H9 (cell line): ENCODE data around the gene DIS3L2. TPM values are rescaled to one million over a fixed set of nuclear protein-coding genes. Genes with fewer than 3 reads are reported as not detected.
A peak's percentile ranks its signal among the peaks of the same experiment; 100 is the strongest.

Source experiments
- DNase-seq: peaks from one replicate; pipeline ENCODE4 v3.0.0-alpha.2; 2017
- H2AFZ ChIP-seq: one replicate; pipeline ENCODE4 v1.6.1; 2013; ENCODE audit warnings: mild to moderate bottlenecking, low read length, control low read depth, moderate library complexity
- H2AK5ac ChIP-seq: 2 replicates; pipeline ENCODE4 v1.6.1; 2013; ENCODE audit warnings: low read length, control low read depth, mixed read lengths; ENCODE audit not compliant: insufficient read length
- H2BK120ac ChIP-seq: one replicate; pipeline ENCODE4 v1.6.1; 2013; ENCODE audit warnings: low read depth, mild to moderate bottlenecking, low read length, control low read depth, inconsistent platforms; ENCODE audit not compliant: poor library complexity, severe bottlenecking
- H2BK12ac ChIP-seq: 2 replicates; pipeline ENCODE4 v1.6.1; 2013; ENCODE audit warnings: low read length, control low read depth, mixed read lengths, low read depth; ENCODE audit not compliant: insufficient read length
- H2BK15ac ChIP-seq: 2 replicates; pipeline ENCODE4 v1.6.1; 2013; ENCODE audit warnings: low read depth, low read length, control low read depth
- H2BK20ac ChIP-seq: one replicate; pipeline ENCODE4 v1.6.1; 2013; ENCODE audit warnings: low read depth, mild to moderate bottlenecking, low read length, control low read depth, inconsistent platforms; ENCODE audit not compliant: poor library complexity, severe bottlenecking
- H2BK5ac ChIP-seq: 2 replicates; pipeline ENCODE4 v1.6.1; 2013; ENCODE audit warnings: low read length, control low read depth, mixed read lengths; ENCODE audit not compliant: insufficient read length
- H3K14ac ChIP-seq: 2 replicates; pipeline ENCODE4 v1.6.1; 2013; ENCODE audit warnings: low read length, control low read depth; ENCODE audit not compliant: insufficient read depth
- H3K18ac ChIP-seq: 2 replicates; pipeline ENCODE4 v1.6.1; 2013; ENCODE audit warnings: low read depth, mild to moderate bottlenecking, mixed read lengths, low read length, control low read depth; ENCODE audit not compliant: insufficient read length
- H3K23ac ChIP-seq: 2 replicates; pipeline ENCODE4 v1.6.1; 2013; ENCODE audit warnings: low read length, control low read depth, mixed read lengths, low read depth; ENCODE audit not compliant: insufficient read length
- H3K23me2 ChIP-seq: 2 replicates; pipeline ENCODE4 v1.6.1; 2013; ENCODE audit warnings: low read depth, mild to moderate bottlenecking, mixed read lengths, low read length, control low read depth; ENCODE audit not compliant: insufficient read length, poor library complexity, severe bottlenecking
- H3K27ac ChIP-seq: 2 replicates; pipeline ENCODE4 v1.5.1; 2013; ENCODE audit warnings: low read length, control low read depth, mixed read lengths, low read depth; ENCODE audit not compliant: insufficient read length
- H3K27me3 ChIP-seq: 2 replicates; pipeline ENCODE4 v1.6.1; 2013; ENCODE audit warnings: low read length, control low read depth, inconsistent platforms; ENCODE audit not compliant: insufficient read depth
- H3K4ac ChIP-seq: 2 replicates; pipeline ENCODE4 v1.6.1; 2013; ENCODE audit warnings: low read depth, mild to moderate bottlenecking, control low read depth, inconsistent platforms, low read length, moderate library complexity
- H3K4me1 ChIP-seq: 2 replicates; pipeline ENCODE4 v1.6.1; 2013; ENCODE audit warnings: low read length, control low read depth, inconsistent platforms; ENCODE audit not compliant: insufficient read depth
- H3K4me2 ChIP-seq: 2 replicates; pipeline ENCODE4 v1.6.1; 2013; ENCODE audit warnings: low read length, control low read depth, mixed read lengths; ENCODE audit not compliant: insufficient read length, insufficient read depth
- H3K56ac ChIP-seq: 2 replicates; pipeline ENCODE4 v1.6.1; 2013; ENCODE audit warnings: low read depth, mild to moderate bottlenecking, mixed read lengths, low read length, control low read depth; ENCODE audit not compliant: insufficient read length
- H3K79me1 ChIP-seq: 2 replicates; pipeline ENCODE4 v1.6.1; 2013; ENCODE audit warnings: low read depth, mild to moderate bottlenecking, moderate library complexity, low read length, control low read depth, inconsistent platforms; ENCODE audit not compliant: insufficient read depth, poor library complexity, severe bottlenecking
- H3K79me2 ChIP-seq: 2 replicates; pipeline ENCODE4 v1.6.1; 2013; ENCODE audit warnings: low read length, control low read depth, inconsistent platforms; ENCODE audit not compliant: insufficient read depth
- H3K9ac ChIP-seq: 2 replicates; pipeline ENCODE4 v1.6.1; 2013; ENCODE audit warnings: low read length, control low read depth, mixed read lengths; ENCODE audit not compliant: insufficient read length; ENCODE audit errors: extremely low read depth
- H3K9me3 ChIP-seq: one replicate; pipeline ENCODE4 v1.6.1; 2013; ENCODE audit warnings: low read depth, low read length, inconsistent platforms; ENCODE audit not compliant: control insufficient read depth
- H3T11ph ChIP-seq: one replicate; pipeline ENCODE4 v1.6.1; 2013; ENCODE audit warnings: mild to moderate bottlenecking, low read length, control low read depth, inconsistent platforms
- H4K20me1 ChIP-seq: one replicate; pipeline ENCODE4 v1.6.1; 2013; ENCODE audit not compliant: control insufficient read depth, insufficient read length, insufficient read depth
- H4K5ac ChIP-seq: 2 replicates; pipeline ENCODE4 v1.6.1; 2013; ENCODE audit warnings: low read depth, mild to moderate bottlenecking, mixed read lengths, low read length, control low read depth; ENCODE audit not compliant: insufficient read length
- H4K8ac ChIP-seq: replicated peaks from 2 replicates; pipeline ENCODE4 v1.6.1; 2013; ENCODE audit warnings: low read length, control low read depth, mixed read lengths, low read depth; ENCODE audit not compliant: insufficient read length
- H4K91ac ChIP-seq: 2 replicates; pipeline ENCODE4 v1.6.1; 2013; ENCODE audit warnings: low read depth, mild to moderate bottlenecking, moderate library complexity, mixed read lengths, low read length, control low read depth; ENCODE audit not compliant: insufficient read length
- H3K27ac Mint-ChIP-seq, 3 experiments: 2 replicates in 2 of 3; 3 replicates in 1 of 3; pipeline ENCODE4 v1.8.0; 2020 to 2021; ENCODE audit warnings: mixed read lengths in 3 of 3, mild to moderate bottlenecking in 1 of 3, moderate library complexity in 1 of 3
- H3K27me3 Mint-ChIP-seq: 2 replicates; pipeline ENCODE4 v1.8.0; 2021; ENCODE audit warnings: low read depth, mild to moderate bottlenecking, moderate library complexity, mixed read lengths
- H3K36me3 Mint-ChIP-seq, 3 experiments: 2 replicates in 2 of 3; 3 replicates in 1 of 3; pipeline ENCODE4 v1.8.0; 2020 to 2021; ENCODE audit warnings: low read depth in 3 of 3, mixed read lengths in 3 of 3; ENCODE audit not compliant: insufficient read depth in 1 of 3
- H3K4me1 Mint-ChIP-seq, 2 experiments: 2 replicates each; pipeline ENCODE4 v1.8.0; 2020; ENCODE audit warnings: mixed read lengths in 2 of 2
- H3K4me3 Mint-ChIP-seq, 2 experiments: 2 replicates in 1 of 2; 3 replicates in 1 of 2; pipeline ENCODE4 v1.8.0; 2020 to 2021; ENCODE audit warnings: mild to moderate bottlenecking in 2 of 2, mixed read lengths in 2 of 2, moderate library complexity in 1 of 2
- H3K9me3 Mint-ChIP-seq, 2 experiments: 2 replicates in 1 of 2; 3 replicates in 1 of 2; pipeline ENCODE4 v1.8.0; 2020; ENCODE audit warnings: mild to moderate bottlenecking in 2 of 2, mixed read lengths in 2 of 2, moderate library complexity in 1 of 2
- WGBS: extraction: QIAGEN DNeasy Blood & Tissue Kit; methylation state at CpG from one replicate; pipeline ENCODE4 v1.1.7; 2013; ENCODE audit warnings: missing lambda C conversion rate, low lambda C conversion rate, mixed read lengths; ENCODE audit not compliant: insufficient read length; ENCODE audit errors: extremely low coverage; 5-methylcytosine and 5-hydroxymethylcytosine counted together
- total RNA-seq: library from RNA; stranded (reverse); gene quantifications from 2 replicates; pipeline ENCODE4 v1.2.1, GENCODE V29; 2021
- TF ChIP-seq, protein P1 (sequence below): fragments of 200-600 bp; sonication (generic); conservative IDR thresholded peaks from 3 replicates; pipeline ENCODE4 v1.8.0; 2021; ENCODE audit warnings: antibody characterized with exemption, mild to moderate bottlenecking

DIS3L2 gene
- total RNA-seq, 1 experiment from 2014 or later, result 28.1 TPM

- no peaks in the 10 kb centered on the region for H3K9me3 Mint-ChIP-seq
- Histone ChIP-seq H3K27me3 (no peaks in the 10 kb centered on the region), H2AFZ (no peak overlapping the region), H2BK15ac (no peak overlapping the region), H4K20me1 (no peaks in the 10 kb centered on the region), H4K91ac (no peak overlapping the region), H3K4me2 (no peak overlapping the region), H3K9ac (no peak overlapping the region), H4K5ac (no peak overlapping the region), H2BK20ac (no peak overlapping the region), H3K4ac (no peak overlapping the region), H2BK120ac (no peak overlapping the region), H3K27ac (no peak overlapping the region), H3K23me2 (no peaks in the 10 kb centered on the region), H2BK5ac (no peak overlapping the region), H3K23ac (no peak overlapping the region), H3T11ph (no peak overlapping the region), H4K8ac (no peak overlapping the region), H3K4me1 (no peaks in the 10 kb centered on the region; the same call in 1 of the 2 replicates), H3K79me1 (no peaks in the 10 kb centered on the region), H3K14ac (no peak overlapping the region), H3K56ac (no peak overlapping the region), H2BK12ac (no peak overlapping the region), H3K18ac (no peak overlapping the region), H3K79me2 (no peaks in the 10 kb centered on the region), H2AK5ac (no peak overlapping the region), H3K9me3 (no peaks in the 10 kb centered on the region)
- no CpG with 5 or more reads among the region's 10 CpGs for WGBS
- TF ChIP-seq, protein P1, sequence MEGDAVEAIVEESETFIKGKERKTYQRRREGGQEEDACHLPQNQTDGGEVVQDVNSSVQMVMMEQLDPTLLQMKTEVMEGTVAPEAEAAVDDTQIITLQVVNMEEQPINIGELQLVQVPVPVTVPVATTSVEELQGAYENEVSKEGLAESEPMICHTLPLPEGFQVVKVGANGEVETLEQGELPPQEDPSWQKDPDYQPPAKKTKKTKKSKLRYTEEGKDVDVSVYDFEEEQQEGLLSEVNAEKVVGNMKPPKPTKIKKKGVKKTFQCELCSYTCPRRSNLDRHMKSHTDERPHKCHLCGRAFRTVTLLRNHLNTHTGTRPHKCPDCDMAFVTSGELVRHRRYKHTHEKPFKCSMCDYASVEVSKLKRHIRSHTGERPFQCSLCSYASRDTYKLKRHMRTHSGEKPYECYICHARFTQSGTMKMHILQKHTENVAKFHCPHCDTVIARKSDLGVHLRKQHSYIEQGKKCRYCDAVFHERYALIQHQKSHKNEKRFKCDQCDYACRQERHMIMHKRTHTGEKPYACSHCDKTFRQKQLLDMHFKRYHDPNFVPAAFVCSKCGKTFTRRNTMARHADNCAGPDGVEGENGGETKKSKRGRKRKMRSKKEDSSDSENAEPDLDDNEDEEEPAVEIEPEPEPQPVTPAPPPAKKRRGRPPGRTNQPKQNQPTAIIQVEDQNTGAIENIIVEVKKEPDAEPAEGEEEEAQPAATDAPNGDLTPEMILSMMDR, result no peak
- peaks cover 4 to 6% of the 10 kb centered on the region in 2 experiments; a peak in 3 of 4 replicates for H3K4me1 Mint-ChIP-seq
- DNase-seq, result no peak
- H3K36me3 Mint-ChIP-seq, result peaks cover 0 to 3% (median 0%) of the 10 kb centered on the region in 3 experiments; a peak in 2 of 7 replicates
- peak overlapping the region in 1 of 3 experiments; percentile 49; a peak in 2 of 7 replicates for H3K27ac Mint-ChIP-seq
- no peak overlapping the region for H3K4me3 Mint-ChIP-seq
- H3K27me3 Mint-ChIP-seq, result no peaks in the 10 kb centered on the region
These were observed 279.4 kb downstream of the DIS3L2 start for GRCh38 chr2:232240906-232241305.
